ENCODE measurements around the gene DNAI4.
"Not testable (repeated sequence)": the region's sequence is repeated elsewhere in the genome, so short reads cannot be mapped to it uniquely, and the experiment has no call there.

Gene DNAI4

GRCh38 chr1:66924756-66925557 lies at the start of gene DNAI4, which contains the start of gene MIER1:
TSS of gene DNAI4 (minus strand) at chr1:66924856. CDS start at chr1:66924831, 25 bp downstream.
TSS of gene MIER1 (plus strand) at chr1:66924990. CDS start at chr1:66925029, 39 bp downstream.
- DNase-seq = peak; percentile 99

DNA sequence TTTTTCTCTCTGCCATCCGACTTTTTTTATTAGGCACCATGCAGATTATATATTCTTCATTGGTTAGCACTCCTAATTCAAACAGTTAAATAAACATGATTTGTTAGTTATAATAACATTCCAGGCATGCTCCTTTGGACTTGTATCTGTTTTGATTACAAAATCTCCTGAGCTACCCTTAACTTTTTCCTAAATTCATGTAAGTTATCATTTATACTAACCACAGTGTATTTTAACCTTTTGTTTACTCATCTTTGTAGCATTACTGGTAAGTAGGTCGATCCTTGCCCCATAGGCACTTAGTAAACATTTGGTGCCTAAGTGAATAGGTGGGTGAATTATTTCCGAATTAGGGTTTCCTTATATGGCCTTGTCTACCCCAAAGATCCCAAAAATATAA lies 43.9 kb upstream of the DNAI4 start:
- no peak for DNase-seq

GRCh38 chr1:66966188-66966873 lies 41.7 kb upstream of the DNAI4 start:
- DNase-seq = not testable (repeated sequence)

GRCh38 chr1:66957938-66958337 lies 33.3 kb upstream of the DNAI4 start:
- DNase-seq = no peak

DNA sequence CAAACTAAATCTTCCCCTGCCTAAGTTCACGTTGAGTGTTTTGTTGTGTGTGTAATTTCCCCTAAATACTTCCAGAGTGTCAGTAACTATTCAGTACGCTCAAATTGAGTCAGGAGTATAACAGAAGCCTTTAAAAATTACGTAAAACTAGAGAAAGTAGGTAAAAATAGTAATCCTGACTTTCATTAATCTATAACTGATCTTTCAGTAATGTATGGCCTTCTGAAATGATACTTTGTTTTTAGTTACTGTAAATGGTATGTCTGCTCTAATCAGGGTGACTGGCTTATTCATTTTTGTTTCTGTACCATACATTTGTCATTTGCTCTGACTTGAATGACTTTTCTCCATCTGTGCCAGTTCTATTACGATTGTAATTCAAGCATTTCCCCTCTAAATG lies 29.6 kb upstream of the DNAI4 start:
- no peak for DNase-seq

- DNase-seq = no peak
Observed at GRCh38 chr1:66951513-66951912, 26.9 kb upstream of the DNAI4 start.

DNA sequence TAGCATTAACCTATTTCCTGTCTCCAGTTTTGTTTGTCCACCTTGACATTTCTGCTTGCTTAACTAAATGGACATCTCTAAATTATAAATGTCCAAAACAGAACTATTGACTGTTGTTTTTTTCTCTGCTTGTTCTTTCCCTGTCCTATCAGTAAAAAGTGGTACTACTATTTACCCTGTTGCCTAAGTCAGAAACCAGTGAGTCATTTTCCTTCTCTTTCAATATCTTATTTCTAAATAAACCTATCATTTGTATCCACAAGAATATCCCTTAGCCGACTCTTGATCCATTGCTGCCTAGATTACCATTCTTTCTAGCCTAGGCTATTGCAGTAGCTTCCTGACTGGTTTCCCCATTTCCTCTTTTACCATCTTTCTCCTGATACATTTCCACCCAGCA lies 22.6 kb upstream of the DNAI4 start:
- DNase-seq = peak; percentile 42

DNA sequence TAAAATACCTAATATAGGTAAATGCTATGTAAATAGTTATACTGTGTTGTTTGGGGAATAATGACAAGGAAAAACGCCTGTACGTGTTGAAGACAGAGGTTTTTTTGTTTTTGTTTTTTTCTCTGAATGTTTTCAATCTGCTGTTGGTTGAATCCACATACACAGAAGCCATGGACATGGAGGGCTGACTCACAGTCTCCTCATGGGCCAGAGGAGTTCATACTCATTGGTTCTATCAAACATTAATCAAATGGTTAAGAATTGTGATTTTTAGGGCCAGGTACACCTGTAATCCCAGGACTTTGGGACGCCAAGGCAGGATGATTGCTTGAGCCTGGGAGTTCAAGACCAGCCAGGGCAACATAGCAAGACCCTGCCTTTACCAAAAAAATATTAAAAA lies 20.7 kb upstream of the DNAI4 start:
- no peak for DNase-seq

GRCh38 chr1:66944330-66945274 lies 19.9 kb upstream of the DNAI4 start:
- DNase-seq = peak; percentile 31

DNA sequence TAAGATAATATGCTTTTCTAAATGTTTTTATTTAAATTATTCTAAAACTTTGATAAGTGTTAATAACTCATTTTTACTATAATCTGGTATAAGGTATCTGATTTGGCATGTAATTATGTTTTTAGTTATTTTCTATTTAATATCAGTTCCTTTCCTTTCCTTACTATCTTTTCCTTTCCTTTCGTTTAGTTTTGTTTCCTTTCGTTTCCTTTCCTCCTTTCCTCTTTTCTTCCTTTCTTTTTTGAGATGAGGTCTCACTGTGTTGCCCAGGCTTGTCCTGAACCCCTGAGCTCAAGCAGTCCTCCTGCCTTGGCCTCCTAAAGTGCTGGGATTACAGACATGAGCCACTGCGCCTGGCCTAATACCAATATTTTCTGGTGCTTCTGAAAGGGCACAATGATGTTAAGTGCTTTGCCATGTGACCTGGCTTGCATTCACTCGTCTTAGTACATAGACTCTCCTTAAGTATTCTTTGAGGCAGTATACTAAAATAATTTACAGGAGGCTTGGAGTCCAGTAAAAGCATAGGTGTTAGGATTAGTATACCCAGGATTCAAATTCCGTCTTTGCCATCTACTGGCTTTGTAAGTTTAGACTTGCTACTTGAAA lies 18.8 kb upstream of the DNAI4 start:
- DNase-seq = no peak

DNA sequence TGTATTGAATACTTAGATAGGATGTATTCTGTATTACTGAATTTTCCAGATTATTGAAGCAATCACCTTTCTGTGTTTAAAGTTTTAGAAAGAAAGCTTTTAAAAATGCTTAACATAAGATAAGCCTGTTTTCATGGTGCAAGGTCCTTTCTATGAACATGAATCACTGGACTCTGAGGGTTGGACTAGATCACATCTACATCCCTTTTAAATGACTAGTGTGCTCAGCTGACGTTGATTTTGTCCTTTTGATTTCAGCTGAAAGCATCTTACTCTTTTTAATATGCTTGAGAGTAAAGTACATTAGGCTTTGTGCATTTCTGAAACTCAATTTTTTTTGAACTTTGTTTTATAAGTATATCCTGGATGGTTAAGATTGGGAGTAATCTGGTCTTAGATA lies 16.3 kb upstream of the DNAI4 start:
- no peak for DNase-seq

- DNase-seq = peak; percentile 13
Observed at GRCh38 chr1:66938613-66939012, 14.0 kb upstream of the DNAI4 start.

DNA sequence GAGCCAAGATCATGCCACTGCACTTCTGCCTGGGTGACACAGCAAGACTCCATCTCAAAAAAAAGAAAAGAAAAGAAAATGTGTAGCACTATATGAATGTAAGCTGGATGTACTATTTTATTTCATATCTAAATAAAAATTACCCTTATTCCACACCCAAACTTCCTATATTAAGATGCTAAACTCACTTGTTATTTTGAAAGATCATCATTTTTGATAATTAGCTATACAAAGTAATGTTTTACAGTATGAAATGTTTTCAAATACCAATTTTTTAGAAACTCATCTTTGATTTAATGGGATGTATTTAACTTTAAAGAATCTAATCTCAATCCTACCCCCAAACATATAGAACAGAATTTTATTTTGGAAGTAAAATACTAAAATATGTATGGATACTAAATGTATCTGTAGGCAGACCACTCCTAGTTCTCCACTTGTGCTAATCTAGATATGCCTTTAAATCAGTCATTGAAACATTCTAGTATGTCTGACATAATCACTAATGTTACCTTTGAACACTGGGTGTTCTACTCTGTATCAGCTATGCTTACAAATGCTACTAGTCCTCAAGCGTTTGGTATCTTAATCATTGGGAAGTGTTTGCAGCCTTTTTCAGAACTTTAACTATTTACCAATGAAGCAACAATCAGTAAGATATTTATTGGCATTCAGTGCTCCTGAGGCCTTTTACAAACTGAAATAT lies 13.0 kb upstream of the DNAI4 start:
- no peak for DNase-seq

DNA sequence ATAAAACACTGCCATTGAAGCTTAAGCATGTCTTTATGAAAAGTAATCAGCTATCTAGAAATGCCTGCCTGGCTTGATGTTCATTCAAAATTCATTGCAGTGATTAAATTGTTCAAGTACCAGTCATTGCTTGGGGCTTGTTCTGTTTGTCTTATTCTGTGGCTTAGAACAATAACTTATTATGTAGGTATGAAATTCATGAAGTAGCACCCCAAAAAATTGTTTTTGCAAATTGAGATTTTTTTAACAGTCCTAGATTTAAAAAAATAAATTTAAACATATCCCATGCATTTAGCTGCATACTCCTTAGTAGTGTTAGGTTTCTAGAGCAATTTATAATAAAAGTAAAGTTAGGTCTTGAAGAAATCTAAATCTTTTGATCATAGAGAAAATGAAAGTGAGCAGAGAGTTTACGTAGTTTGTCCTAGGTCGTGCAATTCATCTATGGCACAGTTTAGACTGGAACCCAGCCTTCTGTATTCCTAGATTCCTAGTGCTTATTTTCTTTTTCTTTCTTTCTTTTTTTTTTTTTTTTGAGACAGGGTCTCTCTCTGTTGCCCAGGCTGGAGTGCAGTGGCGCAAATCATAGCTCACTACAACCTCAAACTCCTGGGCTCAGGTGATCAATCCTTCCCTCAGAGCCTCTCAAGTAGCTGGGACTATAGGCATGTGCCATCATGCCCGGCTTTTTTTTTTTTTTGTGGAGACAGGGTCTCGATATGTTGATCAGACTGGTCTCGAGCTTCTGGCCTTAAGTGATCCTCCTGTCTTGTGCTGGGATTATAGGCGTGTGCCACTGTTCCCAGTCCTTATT lies 9.4 kb upstream of the DNAI4 start:
- peak; percentile 21 for DNase-seq

DNA sequence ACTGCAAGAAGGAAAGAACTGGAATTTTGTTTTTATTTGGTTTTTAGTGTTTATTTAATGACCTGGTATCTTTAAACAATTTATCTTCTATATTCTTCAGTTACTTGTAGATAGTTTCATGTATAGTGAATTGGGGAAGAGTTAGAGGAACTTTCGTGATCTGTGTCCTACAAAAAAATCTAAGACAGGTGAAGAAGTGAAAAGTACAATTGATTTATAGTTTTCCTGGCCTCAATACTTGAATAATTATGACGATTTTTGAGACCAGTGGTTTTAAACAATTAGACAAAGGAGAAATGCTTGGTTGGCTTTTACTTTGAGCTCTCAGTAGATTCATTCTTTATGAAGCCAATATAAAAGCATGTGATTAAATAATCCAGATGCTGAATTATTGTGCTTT lies 7.6 kb upstream of the DNAI4 start:
- no peak for DNase-seq

DNA sequence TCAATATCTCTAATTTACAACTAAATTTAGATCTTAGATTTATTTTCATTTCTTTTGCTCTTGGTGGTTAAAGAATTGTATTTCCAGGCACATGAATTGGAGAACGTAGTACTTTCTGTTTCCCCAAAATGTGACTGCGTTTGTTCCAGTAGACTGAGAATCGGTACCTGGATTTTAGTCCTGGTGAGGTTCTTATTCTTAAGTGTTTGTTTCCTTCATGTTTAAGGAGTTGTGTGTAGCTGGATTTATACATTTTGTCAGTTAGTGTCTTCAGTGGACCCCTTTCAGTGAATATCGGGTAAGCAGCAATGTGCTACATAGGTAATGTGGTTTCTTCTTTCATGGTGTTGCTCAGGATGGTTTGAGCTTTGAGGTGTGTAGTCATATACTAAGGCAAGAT lies 6.9 kb upstream of the DNAI4 start:
- peak; percentile 25 for DNase-seq

DNA sequence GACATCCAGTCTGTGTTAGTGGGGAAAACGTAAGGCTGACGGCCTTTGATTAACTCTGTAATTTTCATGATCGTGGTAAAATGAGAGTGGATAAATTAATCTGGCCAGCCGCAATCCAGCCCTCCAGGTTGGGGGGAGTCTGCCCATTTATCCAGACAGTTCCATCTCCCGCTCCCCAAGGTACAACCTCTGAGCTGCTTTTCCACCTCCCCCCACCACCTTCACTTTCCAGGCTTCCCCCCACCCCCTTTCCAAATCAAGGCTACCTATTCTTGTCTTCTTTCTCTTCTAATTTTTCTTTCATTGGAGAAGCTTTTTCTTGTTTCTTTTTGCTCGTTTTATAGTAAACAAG lies 6.1 kb upstream of the DNAI4 start:
- DNase-seq = no peak

GRCh38 chr1:66929999-66930822 lies 5.6 kb upstream of the DNAI4 start:
- peak; percentile 91 for DNase-seq

DNA sequence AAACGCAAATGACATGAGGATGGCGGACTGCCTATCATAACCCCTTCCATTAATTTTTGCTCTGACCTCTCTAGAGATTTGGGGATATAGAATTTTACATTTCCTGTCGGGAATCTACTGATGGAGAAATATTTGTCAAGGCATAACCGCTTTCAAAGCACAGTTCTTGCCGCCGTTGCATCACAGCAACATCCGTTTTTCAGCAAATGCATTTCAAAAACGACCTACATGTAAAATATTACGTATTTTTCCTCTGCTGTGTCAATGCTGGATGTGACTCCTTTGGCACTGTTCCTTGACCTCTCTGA lies 5.0 kb upstream of the DNAI4 start:
- no peak for DNase-seq

GRCh38 chr1:66929146-66929688 lies 4.6 kb upstream of the DNAI4 start:
- peak; percentile 80 for DNase-seq

Data from inflammatory macrophage treated with lipopolysaccharide for 4 hours (primary cell).